Skeletal muscle cell (primary cell): ENCODE results near the gene HLX.

ENCODE experiments used
- DNase-seq: peaks from one replicate; pipeline ENCODE4 v3.0.0-alpha.2; 2010; ENCODE audit warnings: low read depth
- H3K4me3 ChIP-seq: 2 replicates; pipeline ENCODE4 v1.5.1; 2011; ENCODE audit warnings: low read depth, mild to moderate bottlenecking, control low read depth, low read length, moderate library complexity

Gene HLX

DNA sequence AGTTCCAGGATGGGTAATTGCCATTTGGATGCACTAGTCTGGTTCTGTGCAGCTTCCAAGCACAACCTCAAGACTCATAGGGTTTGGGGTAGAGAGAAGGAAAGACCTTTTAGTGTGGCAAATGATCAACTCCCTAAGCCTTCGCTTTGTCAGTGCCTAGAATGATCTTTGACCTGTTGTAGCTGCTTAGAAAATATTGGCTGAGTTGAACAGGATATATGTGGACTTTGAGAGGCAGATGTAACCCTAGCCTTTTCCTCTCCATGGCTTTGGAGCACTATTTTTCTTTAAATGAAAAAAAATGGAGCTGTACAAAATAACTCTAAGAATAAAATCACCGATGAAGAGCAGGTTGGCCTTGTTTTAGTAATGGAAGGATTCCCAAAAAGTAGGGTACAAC, 41.7 kb downstream of the HLX start:
- no peak overlapping the region for H3K4me3 ChIP-seq
- DNase-seq, result no peak

DNA sequence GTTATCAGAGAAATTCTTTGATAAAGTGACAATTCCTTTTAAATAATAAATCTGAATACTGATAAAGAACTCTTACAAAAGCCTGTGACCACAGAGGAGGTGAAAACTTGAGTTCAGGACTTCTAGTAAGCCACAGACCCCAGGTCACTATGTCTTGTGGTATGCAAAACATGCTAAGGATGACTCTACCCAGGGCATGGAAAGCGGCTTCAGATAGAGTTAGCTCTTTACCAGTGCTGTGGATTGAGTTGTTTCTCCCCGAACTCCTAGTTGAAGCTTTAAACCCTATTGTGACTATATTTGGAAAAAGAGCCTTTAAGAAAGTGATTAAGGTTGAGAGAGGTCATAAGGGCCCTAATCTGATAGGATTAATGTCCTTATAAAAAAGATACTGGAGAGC, 42.3 kb downstream of the HLX start:
- no peak overlapping the region for H3K4me3 ChIP-seq
- no peak for DNase-seq

- DNase-seq, result no peak
- no peak overlapping the region for H3K4me3 ChIP-seq
Observed at GRCh38 chr1:220921971-220922635, 42.9 kb downstream of the HLX start.

DNA sequence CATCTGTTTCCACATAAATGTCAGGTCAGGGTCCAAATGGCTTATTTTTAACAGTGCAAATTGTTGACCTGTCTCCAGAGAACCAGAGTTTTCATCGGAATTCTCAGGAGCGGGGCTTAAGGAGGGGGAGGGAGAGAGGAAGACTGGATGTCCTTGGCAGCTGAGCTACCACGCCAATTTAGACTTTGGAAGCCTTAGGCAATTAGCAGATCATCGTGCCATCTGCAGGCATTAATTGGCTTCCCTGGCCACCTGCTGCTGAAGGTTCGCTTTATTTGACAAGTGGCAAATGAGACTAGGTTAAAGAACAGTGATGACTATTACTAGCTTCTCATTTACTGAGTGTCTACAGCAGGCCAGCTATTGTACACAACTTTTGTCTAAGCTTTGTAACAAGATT, 43.7 kb downstream of the HLX start:
- DNase-seq, result no peak
- no peak overlapping the region for H3K4me3 ChIP-seq

DNA sequence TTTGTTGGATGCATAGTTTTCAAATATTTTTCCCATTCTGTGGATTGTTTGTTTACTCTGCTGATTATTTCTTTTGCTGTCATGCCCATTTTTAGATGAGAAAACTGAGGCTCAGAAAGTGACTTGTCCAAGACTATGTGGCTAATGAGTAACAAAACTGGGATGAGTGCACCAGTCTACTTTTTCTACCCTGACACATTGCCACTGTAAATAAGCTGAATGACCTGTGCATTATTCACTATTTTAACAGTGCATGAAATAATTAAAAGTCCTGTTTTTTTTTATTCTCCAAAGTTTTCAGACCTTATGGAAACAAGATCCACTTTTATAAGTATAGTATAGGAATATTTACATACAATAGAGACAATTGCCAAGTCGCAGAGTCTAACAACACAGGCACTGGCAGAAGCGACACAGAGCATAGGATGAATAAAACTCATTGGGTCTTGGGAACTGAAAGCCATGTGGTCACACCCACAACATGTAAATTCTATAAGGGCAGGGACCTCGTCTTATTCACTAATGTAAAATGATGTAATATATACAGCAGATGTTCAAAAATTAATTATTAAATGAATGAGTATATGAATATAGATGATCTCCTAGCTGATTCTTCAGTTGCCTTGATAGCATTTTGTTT, 45.2 kb downstream of the HLX start:
- no peak overlapping the region for H3K4me3 ChIP-seq
- no peak for DNase-seq

GRCh38 chr1:220925707-220926106, 46.5 kb downstream of the HLX start:
- DNase-seq, result no peak
- no peak overlapping the region for H3K4me3 ChIP-seq

DNA sequence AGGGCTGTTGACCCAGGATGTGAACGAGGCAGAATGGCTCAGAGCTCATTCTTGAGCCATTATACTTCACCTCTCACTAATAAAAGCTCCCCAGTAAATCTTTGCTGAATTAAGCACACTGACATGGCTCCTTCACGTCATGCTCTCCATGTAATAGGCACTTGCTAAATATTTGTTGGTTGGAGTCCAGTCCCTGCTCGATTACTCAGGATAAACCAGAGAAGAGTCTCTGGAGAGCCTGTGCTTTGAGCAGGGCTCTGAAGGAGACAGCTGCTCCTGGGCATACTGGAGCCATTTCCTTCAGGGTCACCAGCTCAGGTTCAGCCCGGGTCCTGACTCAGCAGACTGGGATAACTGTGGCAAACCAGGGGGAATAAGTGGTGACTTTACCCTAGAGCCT, 46.9 kb downstream of the HLX start:
- no peak overlapping the region for H3K4me3 ChIP-seq
- DNase-seq, result peak; percentile 94

DNA sequence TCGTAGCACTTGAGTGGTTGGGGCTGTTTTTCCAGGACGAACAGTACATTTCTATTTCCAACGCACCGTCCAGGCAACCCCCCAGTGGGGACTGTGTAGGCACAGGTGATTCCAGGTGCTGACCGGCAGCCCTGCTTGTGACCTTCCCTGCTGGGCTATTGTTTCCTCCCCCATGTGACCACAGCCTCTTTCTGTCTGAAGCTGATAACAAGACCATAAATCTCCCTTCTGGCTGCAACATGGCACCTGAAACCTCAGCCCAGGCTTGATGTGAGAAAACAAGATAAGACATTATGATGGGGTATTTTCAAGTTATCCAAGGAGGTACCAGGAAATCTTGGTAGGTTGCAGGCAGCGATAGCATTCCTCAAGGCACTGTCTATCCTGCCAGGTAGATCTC, 48.2 kb downstream of the HLX start:
- DNase-seq, result no peak
- H3K4me3 ChIP-seq, result no peak overlapping the region

GRCh38 chr1:220928320-220928719, 49.1 kb downstream of the HLX start:
- H3K4me3 ChIP-seq, result no peak overlapping the region
- no peak for DNase-seq

GRCh38 chr1:220928725-220929300, 49.6 kb downstream of the HLX start:
- no peak overlapping the region for H3K4me3 ChIP-seq
- no peak for DNase-seq

DNA sequence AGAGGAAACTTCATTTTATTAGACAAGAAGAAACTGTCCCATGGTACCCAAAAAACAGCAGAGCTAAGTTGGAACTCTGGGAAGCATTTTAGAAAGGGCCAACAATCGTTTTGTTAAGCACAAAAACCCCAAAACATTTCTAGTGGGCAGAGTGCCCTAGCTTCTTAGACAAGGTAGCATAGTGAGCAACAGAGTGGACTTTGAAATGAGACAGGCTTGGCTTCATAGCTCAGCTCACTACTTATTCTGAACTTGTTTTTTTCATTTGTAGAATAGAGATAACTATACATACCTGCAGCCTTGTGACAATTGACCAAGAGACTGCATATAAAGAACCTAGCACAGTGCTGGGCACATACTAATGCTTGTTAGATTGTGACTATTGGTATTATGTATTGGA, 50.1 kb downstream of the HLX start:
- DNase-seq, result no peak

More for the DNA sequence above, 50.1 kb downstream of the HLX start:
- no peak overlapping the region for H3K4me3 ChIP-seq
